ENCODE results near the gene LIPH.

DNA sequence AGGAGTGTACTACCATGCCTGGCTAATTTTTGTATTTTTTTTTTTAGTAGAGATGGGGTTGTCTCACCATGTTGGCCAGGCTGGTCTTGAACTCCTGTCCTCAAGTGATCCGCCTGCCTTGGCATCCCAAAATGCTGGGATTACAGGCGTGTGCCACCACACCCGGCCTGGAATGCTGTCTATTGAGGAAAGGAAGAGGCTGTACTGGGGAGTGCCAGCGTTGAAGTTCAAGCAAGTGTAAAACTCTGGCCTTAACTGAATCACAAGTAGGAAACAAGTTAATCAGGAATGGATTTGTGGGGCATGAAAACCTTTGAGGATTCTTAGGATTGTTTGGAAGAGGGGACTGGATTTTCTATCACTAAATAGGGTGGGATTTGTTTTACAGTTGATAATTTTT is 32.3 kb upstream of the LIPH start:
- TF ChIP-seq, protein P1, sequence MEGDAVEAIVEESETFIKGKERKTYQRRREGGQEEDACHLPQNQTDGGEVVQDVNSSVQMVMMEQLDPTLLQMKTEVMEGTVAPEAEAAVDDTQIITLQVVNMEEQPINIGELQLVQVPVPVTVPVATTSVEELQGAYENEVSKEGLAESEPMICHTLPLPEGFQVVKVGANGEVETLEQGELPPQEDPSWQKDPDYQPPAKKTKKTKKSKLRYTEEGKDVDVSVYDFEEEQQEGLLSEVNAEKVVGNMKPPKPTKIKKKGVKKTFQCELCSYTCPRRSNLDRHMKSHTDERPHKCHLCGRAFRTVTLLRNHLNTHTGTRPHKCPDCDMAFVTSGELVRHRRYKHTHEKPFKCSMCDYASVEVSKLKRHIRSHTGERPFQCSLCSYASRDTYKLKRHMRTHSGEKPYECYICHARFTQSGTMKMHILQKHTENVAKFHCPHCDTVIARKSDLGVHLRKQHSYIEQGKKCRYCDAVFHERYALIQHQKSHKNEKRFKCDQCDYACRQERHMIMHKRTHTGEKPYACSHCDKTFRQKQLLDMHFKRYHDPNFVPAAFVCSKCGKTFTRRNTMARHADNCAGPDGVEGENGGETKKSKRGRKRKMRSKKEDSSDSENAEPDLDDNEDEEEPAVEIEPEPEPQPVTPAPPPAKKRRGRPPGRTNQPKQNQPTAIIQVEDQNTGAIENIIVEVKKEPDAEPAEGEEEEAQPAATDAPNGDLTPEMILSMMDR (IDR thresholded peaks at IDR 0.05) = no peak
- TF ChIP-seq POLR2A (IDR thresholded peaks at IDR 0.05) = no peak
